Fibroblast of lung (primary cell): Measurements from ENCODE around the gene FRMD4A. TPM values are rescaled to one million over a fixed set of nuclear protein-coding genes. Genes with fewer than 3 reads are reported as not detected.

Experiments used
- DNase-seq, 2 donors: peaks; one replicate each; pipeline versions ENCODE4 v3.0.0 to v3.0.0-alpha.2; 2010; ENCODE audit warnings: low read depth in 2 of 2
- H2AFZ ChIP-seq: 2 replicates; pipeline ENCODE4 v1.5.1; 2012; ENCODE audit warnings: low read length, control low read depth, inconsistent platforms
- H3K27ac ChIP-seq: 2 replicates; pipeline ENCODE4 v1.5.1; 2011; ENCODE audit warnings: low read length, control low read depth; ENCODE audit not compliant: insufficient read depth
- H3K27me3 ChIP-seq: 2 replicates; pipeline ENCODE4 v1.5.1; 2011; ENCODE audit warnings: mild to moderate bottlenecking, low read length; ENCODE audit not compliant: control insufficient read depth, insufficient read depth
- H3K36me3 ChIP-seq: 2 replicates; pipeline ENCODE4 v1.5.1; 2011; ENCODE audit warnings: low read length; ENCODE audit not compliant: control insufficient read depth, insufficient read depth
- H3K4me1 ChIP-seq: 2 replicates; pipeline ENCODE4 v1.5.1; 2011; ENCODE audit warnings: low read length; ENCODE audit not compliant: control insufficient read depth, insufficient read depth; ENCODE audit errors: extremely low read depth
- H3K4me2 ChIP-seq: 2 replicates; pipeline ENCODE4 v1.5.1; 2011; ENCODE audit warnings: low read length, control low read depth; ENCODE audit not compliant: insufficient read depth; ENCODE audit errors: extremely low read depth
- H3K4me3 ChIP-seq, 4 experiments: fragments of 200-600 bp in 1 of 4; sonication (generic) in 1 of 4; replicated peaks in 1 of 4; 2 replicates each; pipeline ENCODE4 v1.5.1; 2011 to 2016; ENCODE audit warnings: low read length in 4 of 4, low read depth in 3 of 4, mild to moderate bottlenecking in 3 of 4, control low read depth in 2 of 4, inconsistent platforms in 1 of 4, mixed read lengths in 1 of 4; ENCODE audit not compliant: insufficient read depth in 1 of 4; ENCODE audit errors: control extremely low read depth in 1 of 4
- H3K79me2 ChIP-seq: 2 replicates; pipeline ENCODE4 v1.5.1; 2012; ENCODE audit warnings: mild to moderate bottlenecking, low read length, inconsistent platforms; ENCODE audit not compliant: control insufficient read depth, insufficient read depth
- H3K9ac ChIP-seq: 2 replicates; pipeline ENCODE4 v1.5.1; 2011; ENCODE audit warnings: mild to moderate bottlenecking, low read length, control low read depth; ENCODE audit not compliant: insufficient read depth
- H3K9me3 ChIP-seq: 2 replicates; pipeline ENCODE4 v1.5.1; 2012; ENCODE audit warnings: low read depth, low read length; ENCODE audit not compliant: control insufficient read depth, insufficient read depth
- H4K20me1 ChIP-seq: 2 replicates; pipeline ENCODE4 v1.5.1; 2011; ENCODE audit warnings: low read length; ENCODE audit not compliant: control insufficient read depth, insufficient read depth; ENCODE audit errors: extremely low read depth
- EZH2 ChIP-seq: IDR thresholded peaks from 2 replicates; pipeline ENCODE4 v1.5.1; 2012; ENCODE audit warnings: low read length, control low read depth, mild to moderate bottlenecking; ENCODE audit errors: missing control alignments
- polyA plus RNA-seq, 2 donors: library from polyadenylated mRNA; depleted of rRNA in 1 of 2; stranded (reverse) in 1 of 2; unstranded in 1 of 2; fragments of >200 nt; gene quantifications; 2 replicates each; pipeline ENCODE4 v1.2.1, GENCODE V29; 2011 to 2012; ENCODE audit warnings: missing spikeins in 1 of 2
- total RNA-seq: library from RNA; depleted of rRNA; stranded (reverse); fragments of >200 nt; gene quantifications from 2 replicates; pipeline ENCODE4 v1.2.1, GENCODE V29; 2014
- TF ChIP-seq, protein P1 (sequence below), 2 donors: IDR thresholded peaks in 1 of 2; conservative IDR thresholded peaks in 1 of 2; 1 replicate in 1 of 2; 2 replicates in 1 of 2; pipeline ENCODE4 v1.5.1; 2011 to 2012; ENCODE audit warnings: low read length in 2 of 2, control low read depth in 1 of 2, inconsistent platforms in 1 of 2, low read depth in 1 of 2, mild to moderate bottlenecking in 1 of 2

FRMD4A gene
- total and polyA plus RNA-seq, 2 donors (not counting 1 experiment from before 2014, with no cell fraction given) = 26.9 to 63.6 TPM

DNA sequence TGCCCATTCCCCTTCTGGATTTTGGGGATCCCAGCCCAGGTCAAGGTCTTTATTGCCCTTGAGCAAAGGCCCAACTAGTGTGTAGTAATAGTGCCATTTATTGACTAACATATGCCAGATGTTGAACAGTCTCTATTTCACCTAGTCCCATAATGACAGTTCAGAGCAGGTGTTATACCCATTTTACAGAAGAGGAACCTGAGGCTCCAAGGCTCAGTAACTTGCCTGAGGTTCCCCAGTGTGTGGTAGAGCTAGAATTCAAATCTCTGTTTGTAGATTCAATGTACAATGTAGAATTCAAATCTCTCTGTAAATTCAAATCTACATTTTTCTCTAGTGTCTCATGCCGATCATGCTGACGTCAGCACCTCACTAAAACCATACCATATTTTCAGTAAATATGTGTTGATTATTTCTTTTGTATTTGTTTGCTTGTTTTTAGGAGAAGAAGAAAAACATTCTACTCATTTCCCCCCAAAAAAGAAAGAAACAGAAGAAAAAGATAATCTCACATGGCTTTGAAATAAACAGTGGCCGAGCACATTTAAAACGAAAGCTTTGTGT is 414.3 kb downstream of the FRMD4A start:
- no peaks in the 10 kb centered on the region for H3K27me3 ChIP-seq

DNA sequence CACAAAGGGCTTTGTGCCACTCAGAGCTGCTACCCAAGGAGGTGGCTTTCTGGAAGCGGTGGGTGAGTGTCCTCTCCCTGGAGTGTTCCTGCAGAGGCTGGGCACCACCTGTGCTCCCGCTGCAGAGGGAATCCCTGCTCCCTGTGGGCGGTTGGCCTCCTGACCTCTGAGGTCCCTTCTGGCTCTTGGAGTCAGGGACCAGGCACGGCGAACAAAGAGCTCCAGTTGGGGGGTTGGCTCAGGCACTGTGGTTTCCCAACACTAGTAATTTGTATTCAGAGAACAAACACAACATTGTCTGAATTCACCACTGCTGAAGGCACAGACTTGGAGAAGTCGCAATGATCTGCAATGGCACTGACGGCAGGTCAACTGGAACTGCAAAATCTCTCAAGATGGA is 415.0 kb downstream of the FRMD4A start:
- no peak overlapping the region for H3K27ac ChIP-seq
- no peaks in the 10 kb centered on the region for H3K79me2 ChIP-seq
- DNase-seq = no peak

More for the DNA sequence above, 414.3 kb downstream of the FRMD4A start:
- Histone ChIP-seq H3K4me3 (no peak overlapping the region), H3K4me2 (no peak overlapping the region), H3K9ac (no peak overlapping the region), H2AFZ (no peak overlapping the region), H3K79me2 (no peaks in the 10 kb centered on the region), H3K9me3 (no peaks in the 10 kb centered on the region), H4K20me1 (no peaks in the 10 kb centered on the region), H3K36me3 (no peaks in the 10 kb centered on the region), H3K4me1 (no peaks in the 10 kb centered on the region), H3K27ac (no peak overlapping the region)
- TF ChIP-seq, protein P1, sequence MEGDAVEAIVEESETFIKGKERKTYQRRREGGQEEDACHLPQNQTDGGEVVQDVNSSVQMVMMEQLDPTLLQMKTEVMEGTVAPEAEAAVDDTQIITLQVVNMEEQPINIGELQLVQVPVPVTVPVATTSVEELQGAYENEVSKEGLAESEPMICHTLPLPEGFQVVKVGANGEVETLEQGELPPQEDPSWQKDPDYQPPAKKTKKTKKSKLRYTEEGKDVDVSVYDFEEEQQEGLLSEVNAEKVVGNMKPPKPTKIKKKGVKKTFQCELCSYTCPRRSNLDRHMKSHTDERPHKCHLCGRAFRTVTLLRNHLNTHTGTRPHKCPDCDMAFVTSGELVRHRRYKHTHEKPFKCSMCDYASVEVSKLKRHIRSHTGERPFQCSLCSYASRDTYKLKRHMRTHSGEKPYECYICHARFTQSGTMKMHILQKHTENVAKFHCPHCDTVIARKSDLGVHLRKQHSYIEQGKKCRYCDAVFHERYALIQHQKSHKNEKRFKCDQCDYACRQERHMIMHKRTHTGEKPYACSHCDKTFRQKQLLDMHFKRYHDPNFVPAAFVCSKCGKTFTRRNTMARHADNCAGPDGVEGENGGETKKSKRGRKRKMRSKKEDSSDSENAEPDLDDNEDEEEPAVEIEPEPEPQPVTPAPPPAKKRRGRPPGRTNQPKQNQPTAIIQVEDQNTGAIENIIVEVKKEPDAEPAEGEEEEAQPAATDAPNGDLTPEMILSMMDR (conservative IDR thresholded peaks at IDR 0.05 in 1 of 2, IDR thresholded peaks at IDR 0.05 in 1 of 2; ENCODE audit: low read depth in 1 of 2, low read length in 2 of 2) = no peak
- TF ChIP-seq EZH2 = no peak
- DNase-seq = no peak

DNA sequence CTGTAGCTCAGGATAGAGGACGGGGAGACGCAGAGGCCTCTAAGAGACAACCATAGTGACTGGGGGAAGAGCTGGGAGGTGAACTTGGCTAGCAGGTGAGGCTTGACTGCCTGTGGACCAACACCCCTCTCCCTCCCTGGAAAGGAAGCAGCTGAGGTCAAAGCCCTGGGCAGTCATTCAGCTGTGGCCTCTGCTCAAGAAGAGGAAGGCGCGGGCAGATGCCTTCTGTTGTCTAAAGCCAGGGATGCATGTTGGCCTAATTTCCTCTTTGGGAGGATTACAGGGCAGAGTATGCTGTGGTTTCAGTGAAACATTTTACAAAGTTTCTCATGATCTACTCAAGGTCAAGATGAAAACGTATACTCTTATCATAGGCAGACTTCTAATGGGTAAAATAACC is 416.8 kb downstream of the FRMD4A start:
- Histone ChIP-seq H3K4me1 (no peaks in the 10 kb centered on the region), H3K36me3 (no peaks in the 10 kb centered on the region), H2AFZ (no peak overlapping the region), H3K9ac (no peak overlapping the region), H3K4me2 (no peak overlapping the region), H3K4me3 (no peak overlapping the region), H3K27ac (no peak overlapping the region), H3K79me2 (no peaks in the 10 kb centered on the region), H3K27me3 (no peaks in the 10 kb centered on the region), H4K20me1 (no peaks in the 10 kb centered on the region), H3K9me3 (no peaks in the 10 kb centered on the region)
- no peak for DNase-seq
- TF ChIP-seq, protein P1 (conservative IDR thresholded peaks at IDR 0.05 in 1 of 2, IDR thresholded peaks at IDR 0.05 in 1 of 2; ENCODE audit: low read depth in 1 of 2, low read length in 2 of 2) = no peak

More for the DNA sequence above, 415.0 kb downstream of the FRMD4A start:
- no peak overlapping the region for H2AFZ ChIP-seq
- no peaks in the 10 kb centered on the region for H3K27me3 ChIP-seq
- no peaks in the 10 kb centered on the region for H3K36me3 ChIP-seq
- TF ChIP-seq, protein P1 (conservative IDR thresholded peaks at IDR 0.05 in 1 of 2, IDR thresholded peaks at IDR 0.05 in 1 of 2; ENCODE audit: low read depth in 1 of 2, low read length in 2 of 2) = no peak
- TF ChIP-seq EZH2 = no peak
- H3K9me3 ChIP-seq = no peaks in the 10 kb centered on the region
- no peak overlapping the region for H3K4me2 ChIP-seq
- H3K9ac ChIP-seq = no peak overlapping the region
- H4K20me1 ChIP-seq = no peaks in the 10 kb centered on the region
- no peak overlapping the region for H3K4me3 ChIP-seq
- H3K4me1 ChIP-seq = no peaks in the 10 kb centered on the region
